Activated T-cell treated with anti-CD3 and anti-CD28 coated beads for 1 hour (primary cell): Measurements from ENCODE around the gene AGXT2.

Experiments used
- DNase-seq: peaks from one replicate; pipeline ENCODE4 v3.0.0-alpha.2; 2020; ENCODE audit warnings: low read depth

AGXT2 gene, protein sequence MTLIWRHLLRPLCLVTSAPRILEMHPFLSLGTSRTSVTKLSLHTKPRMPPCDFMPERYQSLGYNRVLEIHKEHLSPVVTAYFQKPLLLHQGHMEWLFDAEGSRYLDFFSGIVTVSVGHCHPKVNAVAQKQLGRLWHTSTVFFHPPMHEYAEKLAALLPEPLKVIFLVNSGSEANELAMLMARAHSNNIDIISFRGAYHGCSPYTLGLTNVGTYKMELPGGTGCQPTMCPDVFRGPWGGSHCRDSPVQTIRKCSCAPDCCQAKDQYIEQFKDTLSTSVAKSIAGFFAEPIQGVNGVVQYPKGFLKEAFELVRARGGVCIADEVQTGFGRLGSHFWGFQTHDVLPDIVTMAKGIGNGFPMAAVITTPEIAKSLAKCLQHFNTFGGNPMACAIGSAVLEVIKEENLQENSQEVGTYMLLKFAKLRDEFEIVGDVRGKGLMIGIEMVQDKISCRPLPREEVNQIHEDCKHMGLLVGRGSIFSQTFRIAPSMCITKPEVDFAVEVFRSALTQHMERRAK

DNA sequence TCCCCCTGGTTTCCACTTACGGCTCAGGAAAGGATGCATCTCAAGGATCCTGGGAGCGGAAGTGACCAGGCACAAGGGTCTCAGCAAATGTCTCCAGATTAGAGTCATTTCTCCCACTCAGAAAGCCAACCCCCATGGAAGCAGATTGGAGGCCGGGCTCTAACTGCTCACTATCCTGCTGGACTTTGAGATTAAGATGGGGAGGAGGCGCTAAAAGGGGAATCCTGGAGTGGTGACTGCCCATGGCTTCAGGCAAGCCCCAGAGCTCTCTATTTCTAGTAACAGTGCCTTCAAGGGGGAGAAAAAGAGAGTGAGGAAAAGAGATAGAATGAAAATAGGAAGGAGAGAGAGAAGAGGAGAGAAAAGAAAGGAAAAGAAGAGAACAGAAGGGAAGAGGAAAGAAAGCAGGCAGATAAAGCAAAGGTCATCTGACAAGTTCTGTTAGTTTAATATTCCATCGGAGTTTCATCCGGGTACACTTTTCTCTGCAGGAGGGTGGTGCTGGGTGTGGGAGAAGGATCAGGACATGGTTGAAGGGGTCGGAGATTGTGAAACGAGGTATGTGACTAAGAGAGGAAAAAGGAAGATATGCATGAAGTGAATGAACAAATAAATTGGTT is at the start of gene AGXT2:
TSS of gene AGXT2 (minus strand) at position 165 of the 620 bp plus-strand sequence. CDS start at position 108, 57 bp downstream.
- DNase-seq, result no peak

DNA sequence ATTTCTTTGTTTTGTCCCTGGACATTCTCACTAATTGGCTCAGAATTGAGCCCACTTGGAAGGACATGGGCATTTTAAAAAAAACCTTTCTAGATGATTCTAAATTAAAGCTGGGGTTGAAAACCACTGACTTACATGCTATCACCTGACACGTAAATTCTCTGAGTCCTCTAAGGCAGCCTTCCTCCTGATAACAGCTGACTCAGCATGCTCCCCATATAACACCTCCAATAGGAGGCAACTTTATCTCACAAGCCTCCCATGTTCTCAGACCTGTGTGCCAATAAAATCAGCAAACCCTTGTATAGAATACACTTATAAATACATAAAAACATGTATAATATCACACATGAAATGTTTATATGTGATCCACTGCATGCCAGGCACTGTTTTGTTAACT is 49.2 kb upstream of the AGXT2 start:
- DNase-seq, result no peak

DNA sequence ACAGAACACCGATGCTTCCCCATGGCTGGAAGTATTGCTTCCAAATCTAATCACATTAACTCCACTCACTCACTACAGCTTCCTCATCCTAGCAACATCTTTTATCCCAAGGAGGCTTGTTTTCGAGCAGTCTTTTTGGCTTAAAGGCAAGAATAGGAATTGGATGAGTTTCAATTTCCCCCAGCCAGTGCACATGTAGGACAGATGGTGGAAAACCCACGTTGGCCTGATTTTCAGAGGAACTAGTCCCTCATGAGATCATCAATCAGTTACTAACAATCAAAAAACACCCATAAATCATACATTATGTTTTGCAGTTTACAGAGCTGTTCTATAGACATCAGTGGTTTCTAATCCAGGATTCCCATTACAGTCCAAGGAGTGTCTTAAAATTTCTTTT is 48.5 kb upstream of the AGXT2 start:
- no peak for DNase-seq

DNA sequence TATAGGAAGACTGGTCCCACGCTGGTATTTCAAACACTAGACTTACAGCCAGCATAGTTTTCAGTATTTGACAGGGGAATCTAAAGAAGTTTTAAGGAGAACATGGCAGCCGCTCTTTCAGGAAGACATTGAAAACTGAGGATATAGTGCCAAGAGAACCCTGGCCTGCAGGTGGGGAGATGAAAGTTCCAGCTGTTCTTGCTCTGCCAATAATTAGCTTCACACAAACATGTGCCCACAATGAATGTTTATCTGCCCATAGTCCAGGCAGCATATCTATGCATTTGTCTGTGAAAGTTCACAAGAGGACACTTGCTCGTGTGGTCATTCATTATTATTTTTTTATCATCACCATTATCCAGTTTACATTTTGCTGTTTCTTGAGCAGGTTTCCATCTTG is 47.6 kb upstream of the AGXT2 start:
- DNase-seq, result no peak

DNA sequence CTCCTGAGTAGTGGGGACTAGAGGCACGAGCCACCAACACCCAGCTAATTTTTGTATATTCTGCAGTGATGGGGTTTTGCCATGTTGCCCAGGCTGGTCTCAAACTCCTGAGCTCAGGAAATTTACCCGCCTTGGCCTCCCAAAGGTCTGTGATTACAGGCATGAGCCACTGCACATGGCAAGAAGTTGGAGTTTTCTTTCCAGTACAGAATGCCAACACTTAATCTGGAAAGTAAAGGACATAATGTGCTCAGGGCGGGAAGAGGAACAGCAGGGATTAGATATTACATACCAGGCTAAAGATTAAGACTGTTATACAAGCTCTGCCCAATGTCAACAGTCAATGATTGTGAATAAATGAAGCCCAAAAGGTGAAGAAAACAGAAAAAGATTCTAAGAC is 47.2 kb upstream of the AGXT2 start:
- DNase-seq, result no peak

DNA sequence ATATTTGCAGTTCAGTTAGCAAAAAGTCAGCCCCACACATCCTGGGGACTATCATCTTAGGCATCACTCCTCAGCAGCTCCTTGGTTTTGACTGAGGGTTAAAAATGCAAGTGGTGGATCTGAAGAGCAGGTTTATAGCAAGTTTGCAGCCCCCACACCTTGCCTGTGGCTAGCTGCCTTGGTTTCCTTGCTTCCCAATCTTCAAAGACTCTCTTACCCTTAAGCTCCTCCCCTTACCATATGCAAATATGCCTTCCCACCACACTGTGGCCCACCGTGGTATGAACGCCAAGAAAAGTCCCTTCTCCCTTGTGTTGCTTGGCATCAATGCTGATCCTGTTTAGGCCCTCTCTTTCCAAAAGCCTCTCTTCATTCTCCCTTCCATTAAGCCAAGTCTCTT is 45.0 kb upstream of the AGXT2 start:
- DNase-seq, result no peak

DNA sequence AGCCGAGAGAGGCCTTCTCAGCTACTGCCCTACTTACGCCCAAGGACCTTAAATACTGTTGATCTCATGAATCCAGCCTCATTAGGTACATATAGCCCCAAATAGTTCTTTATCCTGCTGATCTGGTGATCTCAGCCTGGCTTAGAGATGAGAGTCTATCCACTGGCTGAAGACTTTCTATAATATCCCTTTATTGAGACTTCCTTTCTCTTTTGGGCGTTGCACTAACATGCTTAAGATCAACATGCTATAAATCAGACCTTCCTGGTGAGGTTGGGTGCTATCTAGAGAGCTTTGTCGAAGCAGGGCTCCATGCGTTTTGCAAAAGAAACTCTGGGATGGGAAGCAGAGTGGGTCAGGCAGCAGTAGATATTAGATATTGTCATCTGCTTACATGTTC is 44.0 kb upstream of the AGXT2 start:
- no peak for DNase-seq

DNA sequence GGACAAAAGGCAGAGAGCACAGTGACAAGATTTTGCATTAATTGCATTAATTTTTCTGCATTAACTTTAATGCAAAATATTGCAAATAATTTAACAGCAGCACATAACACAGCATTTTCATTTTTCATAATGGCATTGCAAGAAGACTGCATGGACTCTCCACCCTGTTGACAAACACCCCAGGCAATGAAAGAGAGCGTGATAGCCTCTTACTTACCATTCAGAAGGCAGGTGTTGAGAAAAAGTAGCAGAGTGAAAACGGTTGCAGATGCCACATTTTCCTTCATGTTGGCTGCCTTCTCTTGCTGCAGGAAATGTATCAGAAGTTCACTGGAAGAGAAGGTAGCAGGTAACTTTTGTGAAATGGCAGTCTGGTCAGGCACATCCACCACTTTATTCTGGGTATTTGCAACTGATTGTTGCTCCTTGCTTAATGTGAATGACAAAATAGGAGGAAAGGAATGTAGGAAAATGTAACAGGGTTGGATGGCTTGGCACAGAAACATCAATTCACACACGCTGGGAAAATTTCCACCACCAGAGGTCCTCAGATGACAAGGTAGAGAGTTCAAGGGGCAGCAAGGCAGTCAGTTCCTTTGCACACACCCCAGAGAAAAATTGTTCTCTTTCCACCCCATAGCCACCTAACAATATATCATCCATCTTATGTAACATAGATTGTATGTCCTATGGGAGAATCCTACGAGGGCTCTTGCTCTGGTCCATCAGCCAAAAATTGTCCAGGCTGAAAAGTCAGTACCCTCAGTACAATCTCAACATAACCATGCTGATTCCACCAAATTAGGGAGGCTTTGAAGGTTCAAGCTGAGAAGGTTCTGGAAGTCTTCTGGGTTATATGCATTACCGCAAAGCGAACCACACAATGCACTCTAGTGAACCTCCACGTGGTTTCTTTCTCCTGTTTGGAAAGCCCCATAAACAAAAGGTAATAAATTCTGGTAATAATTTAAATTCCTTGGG is 41.9 kb upstream of the AGXT2 start:
- DNase-seq, result peak; percentile 31

DNA sequence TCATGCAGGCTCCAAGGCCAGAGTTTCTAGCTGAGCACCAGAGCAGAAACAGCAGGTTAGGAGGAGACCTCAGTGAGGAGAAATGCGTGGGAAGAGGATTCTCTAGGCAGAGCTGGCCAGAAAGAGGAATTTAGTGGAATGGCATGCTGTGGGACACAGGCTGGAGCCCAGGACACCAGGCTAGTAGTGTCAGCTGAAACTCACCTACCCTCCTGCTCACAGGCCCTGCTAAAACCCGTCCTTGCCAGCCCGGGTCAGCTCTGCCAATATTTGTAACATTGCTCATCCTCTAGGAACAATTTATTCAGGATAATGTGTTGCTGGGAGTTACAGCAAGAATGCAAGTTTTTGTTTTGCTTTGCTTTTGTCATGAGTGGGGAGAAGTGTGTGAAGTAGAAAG is 40.2 kb upstream of the AGXT2 start:
- no peak for DNase-seq

DNA sequence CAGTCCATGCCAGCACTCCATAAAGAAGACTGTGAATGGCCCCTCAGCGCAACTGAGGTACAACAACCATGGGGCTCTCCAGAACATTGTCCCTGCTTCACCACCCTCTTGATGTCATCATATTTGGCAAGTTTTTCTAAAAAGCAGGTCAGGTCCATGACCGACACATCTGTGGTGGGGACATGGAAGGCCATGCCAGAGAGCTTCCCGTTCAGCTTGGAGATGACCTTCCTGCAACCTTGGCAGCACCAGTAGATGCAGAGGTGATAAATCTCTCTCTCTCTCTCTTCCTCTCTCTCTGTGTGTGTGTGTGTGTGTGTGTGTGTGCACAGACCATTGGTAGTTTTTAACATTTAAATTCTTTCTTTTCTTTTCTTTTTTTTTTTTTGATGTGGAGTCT is 35.4 kb upstream of the AGXT2 start:
- no peak for DNase-seq

DNA sequence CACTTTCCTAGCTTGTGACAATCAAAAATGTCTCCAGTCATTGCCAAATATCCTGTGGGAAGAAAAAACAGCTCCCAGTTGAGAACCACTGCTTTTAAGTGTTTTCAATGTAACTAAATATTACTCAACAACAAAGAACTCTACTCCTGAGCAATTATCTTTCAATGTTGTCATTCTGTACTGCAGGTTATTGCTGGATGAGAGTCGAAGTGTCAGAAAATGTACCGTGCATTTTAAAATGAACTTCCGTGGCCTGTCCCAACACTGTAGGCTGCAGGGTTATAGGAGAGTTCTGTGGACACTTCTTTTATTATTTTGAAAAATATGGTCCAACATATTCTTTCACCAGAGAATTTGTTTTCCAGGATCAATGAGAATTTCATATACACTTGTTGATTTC is 34.8 kb upstream of the AGXT2 start:
- no peak for DNase-seq

DNA sequence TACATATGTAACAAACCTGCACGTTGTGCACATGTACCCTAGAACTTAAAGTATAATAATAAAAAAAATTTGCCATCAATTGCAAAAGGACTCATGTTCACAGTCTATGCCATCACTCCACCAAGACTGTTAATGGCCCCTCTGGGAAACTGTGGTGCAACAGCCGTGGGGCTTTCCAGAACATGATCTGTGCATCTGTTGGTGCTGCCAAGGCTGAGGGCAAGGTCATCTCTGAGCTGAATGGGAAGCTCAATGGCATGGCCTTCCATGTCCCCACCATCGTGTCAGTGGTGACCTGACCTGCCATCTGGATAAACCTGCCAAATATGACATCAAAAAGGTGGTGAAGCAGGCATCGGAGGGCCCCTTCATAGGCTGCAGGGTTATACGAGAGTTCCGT is 33.4 kb upstream of the AGXT2 start:
- no peak for DNase-seq

DNA sequence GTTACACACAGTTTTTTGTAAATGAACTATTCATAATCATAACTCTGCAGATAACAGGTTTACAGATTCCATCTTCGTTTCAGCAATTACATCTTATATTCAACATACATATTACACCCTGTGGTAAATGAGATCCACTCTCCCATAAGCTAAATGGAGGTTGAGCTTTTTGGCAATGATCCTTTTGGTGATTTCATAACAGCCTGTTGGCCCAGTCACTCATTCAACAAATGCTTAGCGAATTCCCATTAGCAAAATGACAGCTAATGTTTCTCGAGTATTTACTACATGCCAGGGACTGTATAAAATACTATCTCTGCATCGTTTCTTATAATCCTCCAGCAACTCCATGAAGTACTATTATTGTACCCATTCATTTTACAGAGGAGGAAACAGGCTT is 25.4 kb upstream of the AGXT2 start:
- no peak for DNase-seq

DNA sequence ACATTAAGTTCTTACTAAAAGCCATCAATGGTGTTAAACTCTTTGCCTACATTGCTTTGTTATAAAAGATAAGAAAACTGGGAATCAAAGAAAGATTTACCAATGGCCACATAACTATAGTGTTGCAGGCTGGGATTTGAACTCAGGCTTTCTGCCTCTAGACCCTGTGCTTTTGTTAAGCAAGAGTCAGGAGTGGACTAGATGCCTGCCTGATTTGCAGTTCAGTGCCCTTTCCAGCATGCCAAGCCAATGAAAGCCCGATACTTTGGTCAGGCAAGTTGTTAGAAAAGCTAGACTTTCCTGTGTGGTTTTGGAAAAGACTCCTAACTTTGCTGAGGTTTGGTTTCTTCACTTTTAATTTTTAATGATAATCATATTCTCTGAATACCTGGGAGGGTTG is 21.4 kb upstream of the AGXT2 start:
- DNase-seq, result no peak

DNA sequence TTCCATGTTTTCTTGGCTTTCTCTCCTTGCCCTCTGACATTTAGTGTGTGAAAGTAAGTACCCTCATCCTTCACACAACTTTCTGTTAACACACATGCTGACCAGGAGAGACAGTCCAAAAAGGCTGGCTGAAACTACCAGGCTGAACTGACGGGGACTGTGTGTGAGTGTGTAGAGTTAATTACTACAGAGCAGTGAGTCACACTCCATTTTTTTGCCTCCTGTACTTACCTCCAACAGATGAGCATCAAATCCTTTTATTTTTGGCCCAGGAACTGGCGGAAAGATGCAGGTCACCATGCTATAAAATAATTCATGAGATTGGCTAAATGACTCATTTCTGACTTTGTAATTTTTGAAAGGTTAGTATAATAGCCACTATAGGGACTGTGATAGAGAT is 20.2 kb upstream of the AGXT2 start:
- no peak for DNase-seq

DNA sequence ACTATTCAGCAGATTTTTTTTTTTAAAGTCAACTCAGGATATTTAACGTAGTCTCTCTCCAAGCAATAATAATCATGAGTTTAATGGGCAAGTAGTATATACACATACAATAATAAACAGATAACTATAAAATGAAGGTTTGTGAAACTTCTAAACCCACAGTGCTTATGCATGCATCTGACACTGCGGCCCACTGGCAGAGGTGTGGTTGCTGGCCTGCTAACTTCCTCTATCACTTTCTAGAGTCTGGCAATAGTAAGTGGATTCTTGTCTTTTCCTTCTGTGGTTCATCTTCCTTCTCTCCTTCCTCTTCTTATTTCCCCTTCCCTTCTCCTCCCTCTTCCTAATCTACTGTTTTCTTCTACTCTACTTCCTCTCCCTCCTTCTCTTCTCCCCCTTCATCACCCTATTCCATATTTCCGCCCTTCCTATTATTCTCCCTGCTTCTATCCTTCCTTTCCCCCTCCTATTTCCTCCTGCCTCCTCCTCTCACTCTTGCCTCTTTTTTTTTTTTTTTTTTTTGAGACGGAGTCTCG is 18.6 kb upstream of the AGXT2 start:
- no peak for DNase-seq

DNA sequence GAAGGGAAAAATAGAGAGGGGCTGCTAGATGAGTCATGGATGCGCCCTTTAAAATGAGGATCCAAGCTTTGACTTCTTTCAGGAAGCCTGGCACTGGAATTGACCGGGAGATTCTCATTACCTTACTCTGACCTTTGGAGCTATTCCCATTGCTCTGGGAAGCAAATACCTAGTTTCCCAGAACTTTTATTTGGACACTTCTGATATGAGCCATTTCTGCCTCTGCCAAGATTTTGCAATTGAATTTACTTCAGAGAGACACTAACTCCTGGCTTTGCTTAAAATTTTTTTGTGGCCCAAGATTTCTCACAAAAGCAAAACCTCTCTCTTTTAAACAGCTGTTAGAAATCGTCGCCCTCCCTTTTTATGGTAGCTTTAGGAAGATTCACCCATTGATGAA is 15.7 kb upstream of the AGXT2 start:
- DNase-seq, result no peak

DNA sequence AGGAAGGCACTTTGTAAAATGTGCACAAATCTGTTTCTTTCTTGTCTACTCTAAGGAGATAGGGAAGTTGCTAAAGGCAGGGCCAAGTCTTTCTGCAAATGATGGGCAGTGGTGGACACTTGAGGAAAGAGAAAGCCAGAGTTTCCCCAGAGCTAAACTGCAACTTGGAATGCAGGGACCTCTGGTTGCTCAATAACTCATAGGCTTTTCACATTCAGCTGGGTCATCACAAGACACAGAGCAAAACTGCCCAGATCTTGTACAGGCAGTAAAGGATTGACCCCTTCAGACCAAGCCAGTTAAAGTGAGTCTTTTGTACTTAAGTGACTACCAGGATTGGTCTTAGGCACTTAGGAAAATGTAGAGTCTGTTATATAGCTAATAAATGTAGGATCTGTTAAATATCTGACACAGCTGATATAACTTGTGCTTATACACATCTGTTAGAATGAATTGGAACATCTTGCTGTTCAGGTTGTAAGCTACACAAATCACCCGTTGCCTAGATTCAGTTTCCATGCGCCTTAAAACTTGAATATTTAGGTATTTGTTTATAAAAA is 13.5 kb upstream of the AGXT2 start:
- DNase-seq, result no peak

DNA sequence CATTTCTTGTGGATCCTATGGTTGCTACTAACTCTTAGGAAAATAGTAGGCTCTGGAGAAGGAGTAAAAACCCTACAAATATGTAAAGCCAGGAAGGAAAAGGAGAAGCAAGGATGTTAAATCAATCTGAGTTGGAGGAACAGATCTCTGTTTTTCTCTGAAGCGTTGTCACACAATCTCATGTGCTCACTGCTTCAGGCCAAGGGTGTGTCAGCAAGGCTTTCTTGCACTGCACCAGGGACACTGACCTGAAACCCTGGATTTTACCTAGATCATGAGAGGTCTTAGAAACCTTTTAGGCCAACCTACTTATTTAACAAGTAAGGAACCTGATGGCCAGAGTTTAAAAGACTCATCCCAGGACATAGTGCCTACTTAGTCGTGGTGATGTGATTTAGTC is 12.5 kb upstream of the AGXT2 start:
- DNase-seq, result no peak

DNA sequence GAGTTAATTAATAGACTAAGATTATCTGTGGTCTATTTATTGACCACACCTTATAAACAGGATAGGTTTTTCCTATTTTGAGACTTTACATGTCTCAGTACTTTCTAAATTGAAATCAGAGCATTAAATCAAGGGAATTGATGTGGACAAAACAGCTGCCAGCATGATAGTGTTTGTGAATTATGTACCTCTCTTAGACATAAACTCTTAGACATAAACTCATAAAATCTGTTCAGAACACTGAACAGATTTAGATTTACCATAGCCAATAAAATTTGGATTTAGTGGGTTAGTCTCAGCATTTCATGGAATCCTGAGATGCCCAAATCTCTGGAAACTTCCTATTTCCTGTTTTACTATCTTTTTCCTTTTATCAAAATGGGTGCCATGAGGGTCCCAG is 11.5 kb upstream of the AGXT2 start:
- no peak for DNase-seq

DNA sequence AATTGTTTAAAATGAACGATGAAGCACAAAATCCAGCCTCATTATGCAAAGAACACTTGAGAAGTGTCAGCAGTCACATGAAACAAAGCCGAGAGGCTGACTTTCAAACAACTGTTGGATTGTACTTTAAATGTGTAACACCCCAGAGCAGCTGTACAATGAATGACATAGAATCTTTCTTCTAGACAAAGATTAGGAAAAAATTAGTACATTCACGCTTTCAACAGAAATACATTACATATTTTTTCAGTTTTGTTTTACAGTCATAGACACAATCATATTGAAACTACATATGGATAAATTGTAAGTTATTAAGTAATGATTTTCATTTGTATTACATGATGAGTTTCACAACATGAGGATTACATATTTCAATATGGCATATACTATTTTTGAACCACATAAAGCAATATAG is 10.6 kb upstream of the AGXT2 start:
- DNase-seq, result no peak

DNA sequence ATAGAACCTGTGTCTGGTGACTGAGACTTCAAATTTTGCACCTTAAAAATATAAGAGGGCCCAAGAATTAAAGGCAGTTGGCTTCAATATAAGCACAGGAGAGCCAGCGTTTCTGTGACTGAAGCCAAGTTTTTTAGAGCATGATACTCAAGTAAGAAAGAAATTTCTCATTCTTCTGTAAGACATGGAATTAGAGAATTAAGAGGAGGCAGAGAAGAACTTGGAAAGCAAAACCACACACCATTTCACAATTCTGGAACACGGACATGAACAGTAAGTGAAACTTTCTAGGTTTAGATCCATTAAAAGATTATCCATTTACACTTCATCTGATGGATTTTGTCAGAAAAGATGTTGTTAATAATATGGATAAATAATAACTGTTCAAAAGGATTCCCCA is 8.9 kb upstream of the AGXT2 start:
- no peak for DNase-seq
